ENCODE measurements around the gene ZBTB21. TPM values are rescaled to one million over a fixed set of nuclear protein-coding genes. Genes with fewer than 3 reads are reported as not detected.
A peak's percentile ranks its signal among the peaks of the same experiment; 100 is the strongest.
"Not testable (repeated sequence)": the region's sequence is repeated elsewhere in the genome, so short reads cannot be mapped to it uniquely, and the experiment has no call there.

ZBTB21 gene
- total RNA-seq, 1 donor from 2014 or later: 38.1 TPM

DNA sequence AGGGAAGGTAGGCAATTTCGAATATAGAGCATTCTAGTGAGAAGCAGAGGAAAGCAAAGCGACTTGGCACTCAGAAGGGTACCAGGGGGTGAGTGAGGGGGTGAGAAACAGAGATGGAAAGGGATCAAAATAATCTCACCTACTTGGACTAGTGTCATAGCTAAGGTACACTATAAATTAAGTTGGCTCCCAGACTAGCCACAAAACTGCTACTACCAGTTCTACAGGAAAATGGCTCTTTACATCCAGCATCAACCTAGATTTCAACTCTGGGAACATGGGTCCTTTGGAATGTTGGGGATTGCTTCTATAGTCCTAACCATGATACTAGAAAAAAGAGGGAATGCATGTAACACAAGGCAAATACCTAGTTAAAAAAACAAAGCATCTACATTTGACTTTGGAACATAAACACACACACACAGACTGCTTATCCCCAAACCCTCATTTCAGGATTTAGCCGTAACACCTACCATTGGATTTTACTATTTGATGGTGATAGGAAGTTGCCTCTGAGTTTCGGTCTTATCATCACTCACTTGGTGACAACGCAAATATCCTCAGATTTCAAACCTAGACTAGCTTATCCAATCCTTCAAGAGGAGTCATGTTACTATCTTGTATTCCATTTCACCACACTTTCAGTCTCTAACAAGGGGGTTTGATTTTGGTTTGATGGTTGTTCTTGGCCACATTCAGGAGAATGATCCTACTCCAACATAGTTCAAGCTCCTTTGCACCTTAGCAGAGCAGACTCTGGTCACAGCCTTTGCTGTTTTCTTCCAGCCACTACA is 5.6 kb downstream of the ZBTB21 start:
- intact Hi-C loops (cut with micrococcal nuclease): loop anchor here (5.0 kb wide), 5 partner anchors 47 to 642 kb away; partner anchors contain the start of genes MX1 and MX2
- no peak for DNase-seq
- peaks cover 2% of the 10 kb centered on the region for H3K27me3 Mint-ChIP-seq
- H3K4me3 Mint-ChIP-seq: no peak overlapping the region
- peak overlapping the region; percentile 34 for H3K27ac Mint-ChIP-seq
- peaks cover 61% of the 10 kb centered on the region for H3K4me1 Mint-ChIP-seq
- H3K9me3 Mint-ChIP-seq: peaks cover 7% of the 10 kb centered on the region
- H3K36me3 Mint-ChIP-seq (ENCODE audit: low read depth): peaks cover 58% of the 10 kb centered on the region

DNA sequence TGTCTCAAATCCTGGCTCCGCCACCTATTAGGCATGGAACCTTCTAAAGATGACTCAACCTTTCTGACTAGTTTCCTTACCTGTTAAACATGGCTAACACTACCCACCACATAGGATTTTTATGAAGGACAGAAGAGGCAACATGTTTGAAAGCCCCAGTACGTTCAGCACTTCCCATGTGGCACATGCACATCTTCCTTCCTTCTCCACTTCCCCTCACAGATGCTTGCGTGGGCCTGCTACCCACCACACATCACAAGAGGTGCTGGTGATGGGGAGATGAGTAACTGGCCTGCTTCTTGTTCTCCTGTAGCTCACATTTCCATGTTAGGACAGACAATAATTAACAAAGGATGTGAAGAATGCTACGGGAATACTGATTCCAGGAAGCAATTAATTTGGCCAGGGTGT is 7.1 kb downstream of the ZBTB21 start:
- H3K27me3 Mint-ChIP-seq: peaks cover 2% of the 10 kb centered on the region
- H3K36me3 Mint-ChIP-seq (ENCODE audit: low read depth): peaks cover 67% of the 10 kb centered on the region
- intact Hi-C loops (cut with micrococcal nuclease): loop anchor here (2.0 to 5.0 kb wide), 9 partner anchors 46 to 641 kb away; partner anchors contain the start of genes MX1, MX2 and PRDM15
- H3K4me1 Mint-ChIP-seq: peaks cover 57% of the 10 kb centered on the region
- no peak for DNase-seq
- peaks cover 18% of the 10 kb centered on the region for H3K9me3 Mint-ChIP-seq
- H3K27ac Mint-ChIP-seq: peak overlapping the region; percentile 94
- H3K4me3 Mint-ChIP-seq: peak overlapping the region; percentile 33

DNA sequence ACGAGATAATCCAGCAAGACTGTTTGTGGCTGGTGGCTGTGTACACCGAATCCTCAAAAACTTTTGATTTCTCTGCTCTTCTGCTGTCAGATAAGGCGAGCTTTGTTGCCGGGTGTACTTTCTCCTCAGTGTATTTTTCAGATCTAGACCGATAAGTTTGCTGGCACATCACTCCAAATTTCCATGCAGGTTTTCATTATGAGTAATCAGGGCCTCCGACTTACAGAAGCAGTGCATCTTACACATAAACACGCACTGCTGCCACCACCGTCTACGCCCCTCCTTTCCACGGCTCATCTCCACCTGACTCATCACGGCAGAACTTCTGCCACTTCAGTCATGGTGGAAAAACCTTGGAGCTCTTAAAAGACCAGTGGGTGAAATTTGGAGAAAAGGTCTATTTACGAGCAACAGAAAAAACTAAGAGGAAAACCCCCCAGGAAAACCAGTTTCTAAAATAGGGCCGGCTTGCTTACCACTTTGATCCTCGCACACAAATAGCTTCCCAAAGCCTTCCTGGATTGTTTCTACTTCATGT is 7.7 kb downstream of the ZBTB21 start:
- DNase-seq: peak; percentile 91
- Mint-ChIP-seq H3K4me1 (peaks cover 52% of the 10 kb centered on the region), H3K36me3 (ENCODE audit: low read depth) (peaks cover 66% of the 10 kb centered on the region), H3K4me3 (peak overlapping the region; percentile 33), H3K27me3 (peaks cover 2% of the 10 kb centered on the region), H3K27ac (peak overlapping the region; percentile 94), H3K9me3 (peaks cover 18% of the 10 kb centered on the region)
- intact Hi-C loops (cut with micrococcal nuclease): loop anchor here (1.0 to 5.0 kb wide), 11 partner anchors 8 to 640 kb away; partner anchors contain the start of genes MX1, MX2, PRDM15 and ZBTB21

DNA sequence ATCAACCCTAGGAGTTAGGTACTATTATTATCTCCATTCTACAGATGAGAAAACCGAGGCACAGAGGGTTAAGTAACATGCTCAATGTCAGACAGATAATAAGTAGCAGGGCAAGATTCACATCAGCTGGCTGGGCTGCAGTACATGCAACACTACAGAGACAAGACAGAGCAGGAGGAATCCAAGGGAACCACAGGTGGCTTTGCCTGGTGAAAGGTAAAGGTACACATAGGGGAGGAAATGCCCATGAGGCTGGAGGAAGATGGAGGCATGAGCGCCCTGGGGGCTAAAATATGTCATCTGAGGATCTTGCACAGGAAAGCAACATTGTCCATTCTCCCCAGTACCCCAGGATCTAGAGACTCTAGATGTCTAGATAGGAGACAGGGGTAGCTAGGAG is 8.4 kb downstream of the ZBTB21 start:
- intact Hi-C loops (cut with micrococcal nuclease): loop anchor here (1.0 to 5.0 kb wide), 11 partner anchors 9 to 639 kb away; partner anchors contain the start of genes MX1, MX2, PRDM15 and ZBTB21
- DNase-seq: no peak
- H3K36me3 Mint-ChIP-seq (ENCODE audit: low read depth): peaks cover 66% of the 10 kb centered on the region
- H3K4me3 Mint-ChIP-seq: peak overlapping the region; percentile 57
- peaks cover 18% of the 10 kb centered on the region for H3K9me3 Mint-ChIP-seq
- peak overlapping the region; percentile 94 for H3K27ac Mint-ChIP-seq
- peaks cover 2% of the 10 kb centered on the region for H3K27me3 Mint-ChIP-seq
- H3K4me1 Mint-ChIP-seq: peaks cover 48% of the 10 kb centered on the region

DNA sequence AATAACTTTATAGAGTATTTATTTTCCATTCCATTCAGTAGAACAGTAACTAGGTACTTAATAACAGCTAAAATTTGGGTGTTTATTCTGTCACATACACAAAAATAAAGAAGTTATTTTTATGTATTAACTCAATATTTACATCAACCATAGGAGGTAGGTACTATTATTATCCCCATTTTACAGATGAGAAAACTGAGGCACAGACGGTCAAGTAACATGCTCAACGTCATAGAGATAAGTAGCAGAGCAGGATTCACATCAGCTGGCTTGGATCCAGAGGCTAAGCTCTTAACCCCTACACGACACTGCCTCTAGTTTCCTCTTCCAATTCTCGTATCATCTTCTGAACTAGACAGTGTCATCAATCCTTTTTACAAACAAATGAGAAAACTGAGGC is 9.3 kb downstream of the ZBTB21 start:
- peak overlapping the region; percentile 94 for H3K27ac Mint-ChIP-seq
- H3K27me3 Mint-ChIP-seq: peaks cover 2% of the 10 kb centered on the region
- peaks cover 43% of the 10 kb centered on the region for H3K4me1 Mint-ChIP-seq
- H3K36me3 Mint-ChIP-seq (ENCODE audit: low read depth): peaks cover 69% of the 10 kb centered on the region
- H3K9me3 Mint-ChIP-seq: peaks cover 18% of the 10 kb centered on the region
- no peak for DNase-seq
- H3K4me3 Mint-ChIP-seq: peak overlapping the region; percentile 46
- intact Hi-C loops (cut with micrococcal nuclease): loop anchor here (5.0 kb wide), 5 partner anchors 44 to 639 kb away; partner anchors contain the start of genes MX1 and MX2

DNA sequence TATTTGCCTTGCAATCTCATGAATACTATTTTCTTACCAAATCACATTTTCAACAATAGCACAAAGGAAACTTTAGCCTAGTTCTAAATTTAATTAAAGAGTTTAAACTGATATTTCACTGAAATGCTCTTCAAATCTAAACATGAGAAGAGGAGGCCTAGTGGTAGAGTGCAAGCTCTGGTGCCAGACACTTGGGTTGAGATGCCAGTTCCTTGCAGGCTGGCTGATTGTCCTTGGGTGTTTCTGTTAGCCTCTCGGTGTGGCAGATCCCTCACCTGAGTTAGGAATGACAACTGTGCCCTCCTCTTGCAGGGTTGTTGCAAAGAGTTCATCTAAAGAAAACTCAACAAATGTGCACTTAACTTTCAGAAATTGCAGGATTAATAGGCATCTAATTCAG is 12.5 kb downstream of the ZBTB21 start:
- peaks cover 18% of the 10 kb centered on the region for H3K9me3 Mint-ChIP-seq
- H3K27me3 Mint-ChIP-seq: peaks cover 2% of the 10 kb centered on the region
- no peak overlapping the region for H3K27ac Mint-ChIP-seq
- intact Hi-C loops (cut with micrococcal nuclease): no loop called here
- H3K4me3 Mint-ChIP-seq: no peak overlapping the region
- H3K4me1 Mint-ChIP-seq: peaks cover 21% of the 10 kb centered on the region
- peaks cover 88% of the 10 kb centered on the region for H3K36me3 Mint-ChIP-seq (ENCODE audit: low read depth)
- DNase-seq: no peak

DNA sequence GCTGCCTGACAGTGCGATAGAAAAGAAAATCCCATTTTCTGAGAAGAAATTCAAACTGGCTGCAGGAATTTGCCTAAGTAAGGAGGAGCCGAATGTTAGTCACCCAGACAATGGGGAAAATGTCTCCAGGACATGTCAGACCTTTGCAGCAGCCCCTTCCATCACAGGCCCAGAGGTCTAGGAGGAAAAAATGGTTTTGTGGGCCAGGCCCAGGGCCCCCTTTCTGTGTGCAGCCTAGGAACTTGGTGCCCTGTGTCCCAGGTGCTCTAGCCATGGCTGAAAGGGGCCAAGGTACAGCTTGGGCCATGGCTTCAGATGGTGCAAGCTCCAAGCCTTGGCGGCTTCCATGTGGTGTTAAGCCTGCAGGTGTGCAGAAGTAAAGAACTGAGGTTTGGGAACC is 14.6 kb downstream of the ZBTB21 start:
- Mint-ChIP-seq H3K4me3 (no peak overlapping the region), H3K9me3 (peaks cover 18% of the 10 kb centered on the region), H3K27ac (no peak overlapping the region), H3K27me3 (no peaks in the 10 kb centered on the region), H3K4me1 (peaks cover 7% of the 10 kb centered on the region), H3K36me3 (ENCODE audit: low read depth) (peaks cover 90% of the 10 kb centered on the region)
- DNase-seq: no peak
- intact Hi-C loops (cut with micrococcal nuclease): no loop called here

DNA sequence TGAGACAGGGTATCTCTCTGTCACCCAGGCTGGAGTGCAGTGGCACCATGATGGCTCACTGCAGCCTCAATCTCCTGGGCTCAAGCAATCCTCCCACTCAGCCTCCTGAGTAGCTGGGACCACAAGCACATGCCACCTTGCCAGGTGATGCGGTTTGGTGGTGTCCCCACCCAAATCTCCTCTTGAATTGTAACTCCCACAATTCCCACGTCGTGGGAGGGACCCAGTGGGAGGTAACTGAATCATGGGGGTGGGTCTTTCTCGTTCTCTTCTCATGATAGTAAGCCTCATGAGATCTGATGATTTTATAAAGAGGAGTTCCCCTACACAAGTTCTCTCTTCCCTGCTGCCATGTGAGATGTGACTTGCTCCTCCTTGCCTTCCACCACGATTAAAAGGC is 15.5 kb downstream of the ZBTB21 start:
- DNase-seq; H3K4me1 Mint-ChIP-seq; H3K27me3 Mint-ChIP-seq; H3K4me3 Mint-ChIP-seq; intact Hi-C loops (cut with micrococcal nuclease): not testable (repeated sequence)
- H3K27ac Mint-ChIP-seq: peak overlapping the region; percentile 14
- H3K36me3 Mint-ChIP-seq (ENCODE audit: low read depth): peaks cover 86% of the 10 kb centered on the region
- peaks cover 15% of the 10 kb centered on the region for H3K9me3 Mint-ChIP-seq

DNA sequence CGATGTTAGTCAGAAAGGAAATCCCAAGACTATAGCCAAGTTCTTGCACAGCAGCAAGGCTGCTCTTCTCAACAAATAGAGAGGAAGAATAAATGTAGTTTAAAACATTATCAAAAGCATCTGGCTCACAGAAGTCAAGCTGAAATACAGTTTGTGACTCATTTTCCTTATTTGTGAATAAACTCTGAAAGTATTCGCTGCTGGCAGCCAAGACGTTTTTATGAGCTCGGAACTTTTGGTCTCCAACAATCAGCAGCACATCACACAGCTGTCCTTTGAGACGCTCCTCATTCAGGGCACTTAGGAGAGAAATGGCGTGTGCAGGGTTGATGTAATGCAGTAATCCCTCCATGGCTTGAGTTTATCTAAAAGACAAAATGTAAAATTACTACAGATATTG is 16.4 kb downstream of the ZBTB21 start:
- Mint-ChIP-seq H3K27me3 (no peaks in the 10 kb centered on the region), H3K36me3 (ENCODE audit: low read depth) (peaks cover 82% of the 10 kb centered on the region)

DNA sequence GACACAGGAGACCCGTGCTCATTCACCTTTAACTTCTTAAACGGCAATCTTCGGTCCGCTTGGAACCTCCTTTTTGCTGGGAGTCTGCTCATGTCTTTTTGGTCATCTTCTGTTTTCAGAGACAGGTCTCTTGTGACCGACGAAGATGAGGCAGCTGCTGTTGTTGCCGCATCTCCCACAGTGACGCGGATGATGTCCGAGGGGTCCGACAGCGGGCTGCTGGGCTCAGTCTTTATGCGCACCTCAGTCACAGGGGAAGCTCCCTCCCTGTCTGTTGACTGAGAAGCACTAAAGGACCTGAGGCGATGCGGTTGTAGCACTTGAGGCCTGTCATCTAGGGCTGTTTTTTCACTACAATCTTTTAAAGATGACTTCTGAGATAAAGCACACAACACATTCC is 17.6 kb downstream of the ZBTB21 start:
- H3K4me3 Mint-ChIP-seq: no peak overlapping the region
- DNase-seq: no peak
- intact Hi-C loops (cut with micrococcal nuclease): no loop called here
- H3K27me3 Mint-ChIP-seq: no peaks in the 10 kb centered on the region
- H3K9me3 Mint-ChIP-seq: peaks cover 5% of the 10 kb centered on the region
- peaks cover 73% of the 10 kb centered on the region for H3K36me3 Mint-ChIP-seq (ENCODE audit: low read depth)
- peaks cover 4% of the 10 kb centered on the region for H3K4me1 Mint-ChIP-seq
- H3K27ac Mint-ChIP-seq: no peak overlapping the region

More for the DNA sequence above, 16.4 kb downstream of the ZBTB21 start:
- H3K27ac Mint-ChIP-seq: no peak overlapping the region
- no peak overlapping the region for H3K4me3 Mint-ChIP-seq
- intact Hi-C loops (cut with micrococcal nuclease): no loop called here
- no peak for DNase-seq
- peaks cover 8% of the 10 kb centered on the region for H3K9me3 Mint-ChIP-seq
- H3K4me1 Mint-ChIP-seq: peaks cover 4% of the 10 kb centered on the region

DNA sequence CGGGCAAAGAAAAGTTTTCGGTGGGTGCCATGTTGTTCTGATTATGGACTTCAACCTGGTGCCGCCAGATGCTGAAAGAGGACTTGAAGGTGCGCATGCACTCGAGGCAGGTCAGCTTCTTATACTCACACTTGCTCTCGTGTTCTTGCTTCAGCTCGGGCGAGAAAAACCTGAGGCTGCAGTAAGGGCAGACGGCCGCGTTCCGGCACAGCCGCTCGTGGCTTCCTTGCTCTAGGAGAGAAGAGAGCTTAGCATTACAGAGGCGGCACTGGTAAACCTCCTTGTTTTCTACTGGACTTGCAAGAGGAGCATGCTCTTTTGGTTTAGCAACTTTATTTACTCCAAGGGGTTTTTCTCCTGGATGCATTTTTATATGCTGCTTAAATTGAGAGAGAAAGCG is 18.5 kb downstream of the ZBTB21 start:
- peaks cover 5% of the 10 kb centered on the region for H3K9me3 Mint-ChIP-seq
- no peak for DNase-seq
- no peak overlapping the region for H3K4me3 Mint-ChIP-seq
- no peaks in the 10 kb centered on the region for H3K27me3 Mint-ChIP-seq
- H3K4me1 Mint-ChIP-seq: peaks cover 4% of the 10 kb centered on the region
- H3K27ac Mint-ChIP-seq: no peak overlapping the region
- peaks cover 66% of the 10 kb centered on the region for H3K36me3 Mint-ChIP-seq (ENCODE audit: low read depth)
- intact Hi-C loops (cut with micrococcal nuclease): no loop called here

DNA sequence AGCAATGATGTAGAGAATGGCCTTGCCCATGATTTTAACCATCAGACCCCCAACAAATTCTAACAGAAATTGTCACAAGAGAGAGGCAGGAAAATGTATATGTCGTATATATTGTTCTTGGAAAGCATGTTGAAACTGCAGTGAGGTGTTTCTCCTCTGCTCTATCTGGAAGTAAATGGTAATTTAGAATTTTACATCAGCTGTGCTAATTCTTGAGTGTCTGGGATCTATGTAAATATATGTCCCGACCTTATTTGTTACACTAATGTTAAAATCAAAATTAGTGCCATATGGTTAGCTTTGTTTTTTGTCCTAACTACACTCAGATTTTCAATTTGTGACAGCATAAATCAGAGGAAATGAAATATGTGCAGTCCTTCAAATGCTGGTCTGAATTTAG is 20.5 kb downstream of the ZBTB21 start:
- peaks cover 2% of the 10 kb centered on the region for H3K27me3 Mint-ChIP-seq
- no peak overlapping the region for H3K4me3 Mint-ChIP-seq
- no peak overlapping the region for H3K27ac Mint-ChIP-seq
- H3K9me3 Mint-ChIP-seq: no peaks in the 10 kb centered on the region
- intact Hi-C loops (cut with micrococcal nuclease): no loop called here
- no peak for DNase-seq
- no peaks in the 10 kb centered on the region for H3K4me1 Mint-ChIP-seq
- peaks cover 48% of the 10 kb centered on the region for H3K36me3 Mint-ChIP-seq (ENCODE audit: low read depth)

DNA sequence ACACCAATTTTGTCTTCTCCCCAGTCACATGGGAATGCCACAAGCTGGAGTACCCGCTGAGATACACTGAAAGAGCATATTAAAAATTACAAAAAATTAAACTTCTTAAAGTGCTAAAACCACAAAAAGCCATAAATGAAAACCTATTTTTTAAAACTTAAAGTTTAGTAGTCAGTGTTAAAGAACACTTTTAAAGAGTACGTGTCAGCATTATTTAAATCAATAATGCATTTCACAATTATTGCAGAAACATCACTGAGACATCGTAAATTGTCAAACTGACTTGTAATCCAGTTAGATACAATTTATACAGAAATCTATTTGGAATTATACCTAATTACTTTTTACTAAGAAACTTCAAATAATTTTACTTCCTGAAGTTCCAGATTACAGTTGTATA is 22.9 kb downstream of the ZBTB21 start:
- Mint-ChIP-seq H3K4me3 (no peak overlapping the region), H3K4me1 (no peaks in the 10 kb centered on the region), H3K36me3 (ENCODE audit: low read depth) (peaks cover 24% of the 10 kb centered on the region), H3K27me3 (peaks cover 7% of the 10 kb centered on the region), H3K27ac (no peak overlapping the region), H3K9me3 (peaks cover 3% of the 10 kb centered on the region)
- DNase-seq: no peak
- intact Hi-C loops (cut with micrococcal nuclease): no loop called here

DNA sequence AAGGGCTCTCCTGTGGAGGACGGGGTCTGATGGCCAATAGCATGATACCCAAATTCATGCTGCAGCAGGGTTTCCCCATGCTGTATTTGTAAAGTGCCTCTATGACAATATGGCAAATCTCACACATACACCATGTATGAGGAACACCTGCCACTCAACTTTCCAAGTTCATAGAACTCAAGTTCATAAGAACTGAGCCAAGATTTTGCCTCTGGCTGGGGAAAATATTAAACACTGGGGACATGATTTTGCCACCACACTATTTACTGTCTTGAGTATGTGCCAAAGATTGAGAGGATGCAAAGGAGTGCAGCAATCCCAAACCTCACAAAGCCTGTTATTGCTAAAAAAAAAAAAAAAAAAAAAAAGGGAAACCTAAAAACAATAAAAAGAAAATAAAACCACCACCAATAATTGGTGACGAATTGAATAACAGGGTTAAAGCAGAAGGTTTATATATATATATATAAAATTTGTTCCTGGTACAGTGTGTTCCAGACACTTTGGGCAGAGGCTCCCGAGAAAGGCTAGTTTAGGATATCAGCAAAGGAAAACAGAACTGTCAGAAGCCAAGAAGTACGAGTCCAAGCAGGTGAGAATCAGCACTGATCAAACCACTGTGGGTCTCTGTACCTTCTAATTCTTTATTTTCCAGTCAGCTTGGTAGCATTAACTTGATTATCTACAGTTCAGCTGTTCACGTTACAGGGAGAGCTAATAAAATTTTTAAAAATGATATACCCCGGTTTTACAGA is 24.3 kb downstream of the ZBTB21 start:
- Mint-ChIP-seq H3K9me3 (peaks cover 9% of the 10 kb centered on the region), H3K27ac (no peak overlapping the region), H3K27me3 (peaks cover 7% of the 10 kb centered on the region), H3K4me1 (no peaks in the 10 kb centered on the region), H3K36me3 (ENCODE audit: low read depth) (peaks cover 12% of the 10 kb centered on the region), H3K4me3 (no peak overlapping the region)
- intact Hi-C loops (cut with micrococcal nuclease): no loop called here
- DNase-seq: no peak

Measured in activated CD4-positive, alpha-beta T cell treated with anti-CD3 and anti-CD28 coated beads, Interleukin-2, amount 10 ng/mL, durations not matched to agents 24 days and 14 days (primary cell).